Measurements from ENCODE around the gene RRP1B. TPM values are rescaled to one million over a fixed set of nuclear protein-coding genes. Genes with fewer than 3 reads are reported as not detected.
"Not testable (repeated sequence)": the region's sequence is repeated elsewhere in the genome, so short reads cannot be mapped to it uniquely, and the experiment has no call there.

The RRP1B gene
- total RNA-seq, 1 experiment from 2014 or later, result 44.2 TPM

- CTCF ChIA-PET, result no interaction called here
- no TSS peak for BruUV-seq (replicated peaks)
- H3K9me3 ChIP-seq (ENCODE audit: low read length), result no peaks in the 10 kb centered on the region
These were observed 45.4 kb upstream of the RRP1B start for GRCh38 chr21:43613755-43614638.

GRCh38 chr21:43614839-43615238 lies 44.5 kb upstream of the RRP1B start:
- Histone ChIP-seq H3F3A (ENCODE audit: low read length, unreplicated experiment) (no peaks in the 10 kb centered on the region), H3K27me3 (ENCODE audit: low read length) (no peaks in the 10 kb centered on the region), H3K27ac (ENCODE audit: low read length) (no peak overlapping the region), H3K36me3 (ENCODE audit: low read depth, low read length) (no peaks in the 10 kb centered on the region), H2AFZ (ENCODE audit: low read length) (no peak overlapping the region), H3K79me2 (ENCODE audit: low read length) (no peaks in the 10 kb centered on the region), H3K9ac (ENCODE audit: low read length) (no peak overlapping the region), H4K20me1 (ENCODE audit: low read length) (no peaks in the 10 kb centered on the region), H3K9me2 (replicated peaks; ENCODE audit: low read length) (no peaks in the 10 kb centered on the region), H3K9me3 (ENCODE audit: low read length) (no peaks in the 10 kb centered on the region), H3K4me2 (ENCODE audit: low read length) (no peak overlapping the region), H3K4me1 (ENCODE audit: insufficient read depth, low read length) (peaks cover 42% of the 10 kb centered on the region), H3K4me3 (ENCODE audit: low read length) (no peak overlapping the region)
- intact Hi-C loops (cut with micrococcal nuclease), result no loop called here
- TF ChIP-seq CTCF (conservative IDR thresholded peaks at IDR 0.05; ENCODE audit: low read depth, low read length) (no peak), EZH2phosphoT487 (IDR thresholded peaks at IDR 0.05; ENCODE audit: borderline replicate concordance, low read length) (no peak), EZH2 (IDR thresholded peaks at IDR 0.05; ENCODE audit: low read length, unreplicated experiment) (no peak)
- ATAC-seq (no peak), DNase-seq (no peak)
- POLR2A ChIA-PET (ENCODE audit: unreplicated experiment), result no interaction called here
- CTCF ChIA-PET, result no interaction called here
- no TSS peak for BruUV-seq (replicated peaks)

More at GRCh38 chr21:43613755-43614638, 45.4 kb upstream of the RRP1B start:
- Histone ChIP-seq H2AFZ (ENCODE audit: low read length) (no peak overlapping the region), H3K36me3 (ENCODE audit: low read depth, low read length) (no peaks in the 10 kb centered on the region), H3K79me2 (ENCODE audit: low read length) (no peaks in the 10 kb centered on the region), H3K27ac (ENCODE audit: low read length) (no peak overlapping the region), H3F3A (ENCODE audit: low read length, unreplicated experiment) (no peaks in the 10 kb centered on the region), H3K4me1 (ENCODE audit: insufficient read depth, low read length) (peaks cover 42% of the 10 kb centered on the region), H3K9me2 (replicated peaks; ENCODE audit: low read length) (no peaks in the 10 kb centered on the region), H3K4me3 (ENCODE audit: low read length) (no peak overlapping the region), H4K20me1 (ENCODE audit: low read length) (no peaks in the 10 kb centered on the region), H3K27me3 (ENCODE audit: low read length) (no peaks in the 10 kb centered on the region), H3K4me2 (ENCODE audit: low read length) (no peak overlapping the region), H3K9ac (ENCODE audit: low read length) (no peak overlapping the region)
- intact Hi-C loops (cut with micrococcal nuclease), result no loop called here
- POLR2A ChIA-PET (ENCODE audit: unreplicated experiment), result no interaction called here
- ATAC-seq (no peak), DNase-seq (no peak)
- TF ChIP-seq EZH2phosphoT487 (IDR thresholded peaks at IDR 0.05; ENCODE audit: borderline replicate concordance, low read length), result no peak
- no peak for TF ChIP-seq CTCF (conservative IDR thresholded peaks at IDR 0.05; ENCODE audit: low read depth, low read length)
- TF ChIP-seq EZH2 (IDR thresholded peaks at IDR 0.05; ENCODE audit: low read length, unreplicated experiment), result no peak

DNA sequence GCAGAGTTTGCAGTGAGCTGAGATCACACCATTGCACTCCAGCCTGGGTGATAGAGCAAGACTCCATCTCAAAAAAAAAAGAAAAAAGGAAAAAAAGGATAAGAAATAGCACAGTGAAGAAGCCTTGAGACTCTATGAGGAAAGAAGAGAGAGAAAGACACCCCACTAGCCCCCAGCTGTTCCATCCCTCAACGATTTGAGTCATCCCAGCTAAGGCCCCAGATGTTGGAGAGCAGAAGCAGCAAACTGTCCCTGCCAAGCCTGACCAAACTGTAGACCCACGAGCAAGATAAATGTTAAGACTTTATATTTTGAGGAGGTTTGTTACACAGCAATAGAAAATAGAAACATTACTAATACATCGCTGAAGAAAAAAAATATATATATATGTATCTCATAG lies 42.5 kb upstream of the RRP1B start:
- H3K79me2 ChIP-seq (ENCODE audit: low read length); H3K27ac ChIP-seq (ENCODE audit: low read length); H3K9me3 ChIP-seq (ENCODE audit: low read length); BruUV-seq (replicated peaks); POLR2A ChIA-PET (ENCODE audit: unreplicated experiment); H4K20me1 ChIP-seq (ENCODE audit: low read length); H3K4me3 ChIP-seq (ENCODE audit: low read length); H3F3A ChIP-seq (ENCODE audit: low read length, unreplicated experiment); H3K9ac ChIP-seq (ENCODE audit: low read length); CTCF ChIA-PET; H2AFZ ChIP-seq (ENCODE audit: low read length); H3K27me3 ChIP-seq (ENCODE audit: low read length); intact Hi-C loops (cut with micrococcal nuclease); DNase-seq; ATAC-seq; H3K4me2 ChIP-seq (ENCODE audit: low read length); H3K9me2 ChIP-seq (replicated peaks; ENCODE audit: low read length): not testable (repeated sequence)
- peaks cover 22% of the 10 kb centered on the region for H3K4me1 ChIP-seq (ENCODE audit: insufficient read depth, low read length)
- H3K36me3 ChIP-seq (ENCODE audit: low read depth, low read length), result peaks cover 12% of the 10 kb centered on the region

Measured in PC-3 (cell line).